H1 (cell line): ENCODE data around the gene FAM171A1. TPM values are rescaled to one million over a fixed set of nuclear protein-coding genes. Genes with fewer than 3 reads are reported as not detected.

Source experiments
- CTCF ChIA-PET: fragments of 300-600 bp; sonication (Branson Sonifier 250); formaldehyde crosslinking; loops from one replicate; lab custom pipeline; 2021; ENCODE audit not compliant: partially characterized antibody; lab: Charles Lee
- POLR2A ChIA-PET: fragments of 300-600 bp; sonication (Branson Sonifier 250); formaldehyde crosslinking; loops from one replicate; lab custom pipeline; 2021; ENCODE audit warnings: inconsistent platforms; ENCODE audit not compliant: partially characterized antibody; lab: Charles Lee
- DNase-seq, 2 experiments: peaks; one replicate each; pipeline versions ENCODE4 v3.0.0 to v3.0.0-alpha.2; 2010 to 2022; ENCODE audit warnings: low spot score in 2 of 2, low read depth in 1 of 2, mixed read lengths in 1 of 2
- FAIRE-seq: peaks from 2 replicates; lab custom pipeline; 2011; peaks lifted over from hg19 to GRCh38; lab: Jason Lieb, UNC
- H2AFZ ChIP-seq: 2 replicates; pipeline ENCODE4 v1.8.1; 2012; ENCODE audit warnings: low read length, inconsistent platforms
- H2AK5ac ChIP-seq: 2 replicates; pipeline ENCODE4 v1.6.1; 2013; ENCODE audit warnings: low read depth, low read length
- H2BK120ac ChIP-seq: replicated peaks from 2 replicates; pipeline ENCODE3; 2013; ENCODE audit warnings: low read depth, low read length, inconsistent platforms
- H2BK12ac ChIP-seq: 2 replicates; pipeline ENCODE4 v1.6.1; 2013; ENCODE audit warnings: low read depth, low read length
- H2BK15ac ChIP-seq: 2 replicates; pipeline ENCODE4 v1.6.1; 2013; ENCODE audit warnings: low read length
- H2BK20ac ChIP-seq: 2 replicates; pipeline ENCODE4 v1.6.1; 2013; ENCODE audit warnings: low read length
- H2BK5ac ChIP-seq: 2 replicates; pipeline ENCODE4 v1.6.1; 2013; ENCODE audit warnings: low read depth, low read length
- H3K14ac ChIP-seq: 2 replicates; pipeline ENCODE4 v1.6.1; 2013; ENCODE audit warnings: inconsistent platforms; ENCODE audit not compliant: insufficient read length
- H3K18ac ChIP-seq: 2 replicates; pipeline ENCODE4 v1.6.1; 2013; ENCODE audit warnings: low read length; ENCODE audit errors: extremely low read depth
- H3K23ac ChIP-seq: 2 replicates; pipeline ENCODE4 v1.6.1; 2013; ENCODE audit warnings: inconsistent platforms; ENCODE audit not compliant: insufficient read length
- H3K23me2 ChIP-seq: 2 replicates; pipeline ENCODE4 v1.6.1; 2013; ENCODE audit warnings: low read depth, low read length
- H3K27ac ChIP-seq: 2 replicates; pipeline ENCODE4 v1.6.1; 2011; ENCODE audit warnings: low read depth, low read length, inconsistent platforms
- H3K27me3 ChIP-seq, 4 experiments: replicated peaks in 1 of 4; 1 replicate in 1 of 4; 2 replicates in 3 of 4; pipeline versions ENCODE4 v1.6.1 to v1.8.1; 2011 to 2013; ENCODE audit warnings: low read length in 3 of 4, mild to moderate bottlenecking in 3 of 4, inconsistent platforms in 2 of 4, mixed read lengths in 2 of 4, moderate library complexity in 1 of 4; ENCODE audit not compliant: control insufficient read depth in 3 of 4, insufficient read depth in 3 of 4; ENCODE audit errors: extremely low read depth in 1 of 4
- H3K36me3 ChIP-seq, 4 experiments: 2 replicates each; pipeline versions ENCODE4 v1.6.1 to v1.8.1; 2011 to 2013; ENCODE audit warnings: mild to moderate bottlenecking in 4 of 4, low read length in 3 of 4, moderate library complexity in 2 of 4, control low read depth in 1 of 4, inconsistent platforms in 1 of 4; ENCODE audit not compliant: insufficient read depth in 4 of 4, control insufficient read depth in 2 of 4
- H3K4ac ChIP-seq: replicated peaks from 2 replicates; pipeline ENCODE3; 2013; ENCODE audit warnings: low read length, low read depth, mixed read lengths, inconsistent platforms; ENCODE audit not compliant: insufficient read length
- H3K4me1 ChIP-seq, 4 experiments: replicated peaks in 1 of 4; 1 replicate in 1 of 4; 2 replicates in 3 of 4; pipeline versions ENCODE4 v1.6.1 to v1.8.1; 2011 to 2013; ENCODE audit warnings: low read length in 3 of 4, inconsistent platforms in 2 of 4, mixed read lengths in 1 of 4; ENCODE audit not compliant: insufficient read depth in 4 of 4, control insufficient read depth in 3 of 4
- H3K4me2 ChIP-seq, 2 experiments: 2 replicates each; pipeline versions ENCODE4 v1.6.1 to v1.8.1; 2011 to 2013; ENCODE audit warnings: low read depth in 2 of 2, low read length in 2 of 2, control low read depth in 1 of 2, inconsistent platforms in 1 of 2, mild to moderate bottlenecking in 1 of 2; ENCODE audit not compliant: insufficient read depth in 1 of 2
- H3K4me3 ChIP-seq, 4 experiments: fragments of 200-600, 300-600 bp in 1 of 4; sonication (generic), shearing (Covaris generic), sonication (Bioruptor Twin) in 1 of 4; 2 replicates each; pipeline versions ENCODE4 v1.5.1 to v1.8.1; 2011 to 2016; ENCODE audit warnings: low read length in 4 of 4, low read depth in 3 of 4, control low read depth in 2 of 4, inconsistent platforms in 2 of 4, mild to moderate bottlenecking in 2 of 4, mixed read lengths in 1 of 4, moderate library complexity in 1 of 4; ENCODE audit not compliant: insufficient read depth in 2 of 4; ENCODE audit errors: extremely low read depth in 1 of 4
- H3K56ac ChIP-seq: replicated peaks from 2 replicates; pipeline ENCODE3; 2013; ENCODE audit warnings: low read depth, mild to moderate bottlenecking, mixed read lengths, low read length, inconsistent platforms; ENCODE audit not compliant: insufficient read length
- H3K79me1 ChIP-seq: 2 replicates; pipeline ENCODE4 v1.6.1; 2013; ENCODE audit warnings: low read depth, low read length, control low read depth
- H3K79me2 ChIP-seq, 2 experiments: 2 replicates each; pipeline versions ENCODE4 v1.6.1 to v1.8.1; 2012 to 2013; ENCODE audit warnings: low read length in 2 of 2, mild to moderate bottlenecking in 2 of 2, inconsistent platforms in 1 of 2; ENCODE audit not compliant: insufficient read depth in 2 of 2, control insufficient read depth in 1 of 2
- H3K9ac ChIP-seq, 4 experiments: replicated peaks in 1 of 4; 1 replicate in 1 of 4; 2 replicates in 3 of 4; pipeline versions ENCODE4 v1.6.1 to v1.8.1; 2011 to 2013; ENCODE audit warnings: low read depth in 3 of 4, low read length in 3 of 4, control low read depth in 2 of 4, mild to moderate bottlenecking in 2 of 4, moderate library complexity in 2 of 4, inconsistent platforms in 1 of 4; ENCODE audit errors: extremely low read depth in 1 of 4
- H3K9me3 ChIP-seq, 2 experiments: 2 replicates each; pipeline versions ENCODE4 v1.6.1 to v1.8.1; 2012 to 2013; ENCODE audit warnings: mild to moderate bottlenecking in 2 of 2, moderate library complexity in 2 of 2, control low read depth in 1 of 2, inconsistent platforms in 1 of 2, low read depth in 1 of 2, low read length in 1 of 2, mixed read lengths in 1 of 2; ENCODE audit not compliant: insufficient read depth in 2 of 2
- H4K20me1 ChIP-seq, 2 experiments: replicated peaks in 1 of 2; 2 replicates each; pipeline versions ENCODE3 to v1.8.1; 2011 to 2013; ENCODE audit warnings: inconsistent platforms in 2 of 2, low read length in 2 of 2, mild to moderate bottlenecking in 1 of 2; ENCODE audit not compliant: insufficient read depth in 2 of 2, control insufficient read depth in 1 of 2
- H4K5ac ChIP-seq: 2 replicates; pipeline ENCODE4 v1.6.1; 2013; ENCODE audit warnings: low read length, low read depth, mixed read lengths, inconsistent platforms; ENCODE audit not compliant: insufficient read length
- H4K8ac ChIP-seq: 2 replicates; pipeline ENCODE4 v1.8.0; 2013; ENCODE audit warnings: mild to moderate bottlenecking, moderate library complexity, low read length, inconsistent platforms; ENCODE audit not compliant: insufficient read depth; ENCODE audit errors: extremely low read depth
- H4K91ac ChIP-seq: replicated peaks from 2 replicates; pipeline ENCODE3; 2013; ENCODE audit warnings: low read length, mixed read lengths, inconsistent platforms; ENCODE audit not compliant: insufficient read length
- CTCF ChIP-seq, 3 experiments: IDR thresholded peaks; 1 replicate in 2 of 3; 2 replicates in 1 of 3; pipeline versions ENCODE4 v1.5.1 to v1.6.1; 2011; ENCODE audit warnings: low read length in 3 of 3, mild to moderate bottlenecking in 3 of 3, inconsistent platforms in 2 of 3, low read depth in 1 of 3, moderate library complexity in 1 of 3; ENCODE audit not compliant: insufficient read depth in 1 of 3; ENCODE audit errors: control extremely low read depth in 1 of 3
- MAFK ChIP-seq: IDR thresholded peaks from 2 replicates; pipeline ENCODE4 v1.6.1; 2012; ENCODE audit warnings: low read depth, mild to moderate bottlenecking, improper control_type of control experiment, low read length
- RAD21 ChIP-seq, 2 experiments: IDR thresholded peaks in 1 of 2; conservative IDR thresholded peaks in 1 of 2; 2 replicates each; pipeline ENCODE4 v1.6.1; 2011; ENCODE audit warnings: low read depth in 2 of 2, low read length in 2 of 2, improper control_type of control experiment in 1 of 2, inconsistent platforms in 1 of 2, mild to moderate bottlenecking in 1 of 2, moderate library complexity in 1 of 2
- WGBS, 2 experiments: shearing (Covaris generic) in 1 of 2; methylation state at CpG; one replicate each; pipeline versions ENCODE4 v1.1.6 to v1.1.7; 2013 to 2015; ENCODE audit warnings: low lambda C conversion rate in 2 of 2, mixed read lengths in 2 of 2, inconsistent platforms in 1 of 2, low coverage in 1 of 2, missing lambda C conversion rate in 1 of 2; ENCODE audit not compliant: insufficient replicate concordance in 2 of 2, insufficient coverage in 1 of 2, insufficient read length in 1 of 2; ENCODE audit errors: extremely low coverage in 1 of 2, missing lambda C conversion rate in 1 of 2; 5-methylcytosine and 5-hydroxymethylcytosine counted together
- polyA plus RNA-seq, 7 experiments: library from polyadenylated mRNA; depleted of rRNA in 3 of 7; stranded (reverse) in 5 of 7; unstranded in 2 of 7; fragments of >200 nt in 5 of 7; fragments of 200-250 nt in 2 of 7; gene quantifications; 1 replicate in 5 of 7; 2 replicates in 1 of 7; 4 replicates in 1 of 7; pipeline versions ENCODE4 v1.2.1 to v1.2.3, GENCODE V29; 2011 to 2013; ENCODE audit warnings: missing spikeins in 2 of 7, mixed read lengths in 2 of 7
- total RNA-seq: library from RNA; stranded (reverse); fragmentation: NEBNext Ultra II Directional; extraction: Animal tissue kit (Norgen Biotek cat#: 25700); gene quantifications from 2 replicates; pipeline ENCODE4 v1.2.1, GENCODE V29; 2021

The FAM171A1 gene
- total and polyA plus RNA-seq, 2 of the 8 experiments (the other 6 are each of a cell fraction or from before 2014, with no cell fraction given) = 26.6 to 42.1 TPM

GRCh38 chr10:15419279-15419874, 48.3 kb upstream of the FAM171A1 start:
- TF ChIP-seq RAD21 (IDR thresholded peaks at IDR 0.05 in 1 of 2, conservative IDR thresholded peaks at IDR 0.05 in 1 of 2; ENCODE audit: low read depth in 2 of 2, low read length in 2 of 2) (peak; percentile 13 to 44; a peak in 3 of 4 replicates), CTCF (IDR thresholded peaks at IDR 0.05; ENCODE audit: control extremely low read depth in 1 of 3, insufficient read depth in 1 of 3, low read depth in 1 of 3, low read length in 3 of 3) (peak in 2 of 3 experiments; percentile 48 to 71; a peak in 2 of 4 replicates), MAFK (no peak)
- no peak overlapping the region for H2BK15ac ChIP-seq
- H3K27ac ChIP-seq = no peak overlapping the region
- no peak overlapping the region for H2AFZ ChIP-seq
- FAIRE-seq (no peak), DNase-seq (no peak)
- H3K23me2 ChIP-seq = no peaks in the 10 kb centered on the region
- H2BK12ac ChIP-seq = no peak overlapping the region
- CTCF ChIA-PET = interaction anchor here (0.6 to 2.2 kb wide), 22 partner anchors 9 to 471 kb away, joined by 3 to 8 read pairs (median 4); partner anchors contain the start of gene ITGA8
- no peaks in the 10 kb centered on the region for H4K20me1 ChIP-seq
- no peak overlapping the region for H4K91ac ChIP-seq
- no peak overlapping the region for H3K9ac ChIP-seq
- no peak overlapping the region for H2BK5ac ChIP-seq
- H3K56ac ChIP-seq = no peak overlapping the region
- POLR2A ChIA-PET = no interaction called here
- H3K79me1 ChIP-seq = no peaks in the 10 kb centered on the region
- no peak overlapping the region for H4K5ac ChIP-seq
- no peaks in the 10 kb centered on the region for H3K27me3 ChIP-seq
- H3K23ac ChIP-seq = no peak overlapping the region
- no peaks in the 10 kb centered on the region for H3K4me1 ChIP-seq
- no peaks in the 10 kb centered on the region for H3K36me3 ChIP-seq
- no peak overlapping the region for H4K8ac ChIP-seq
- 36% methylated on average over 3 of the region's 3 CpGs; no CpG with 5 or more reads in 1 of the 2 experiments for WGBS, 2 experiments
- H3K9me3 ChIP-seq = no peaks in the 10 kb centered on the region; a peak in 1 of 4 replicates
- no peak overlapping the region for H3K4me2 ChIP-seq
- H3K79me2 ChIP-seq = no peaks in the 10 kb centered on the region
- no peak overlapping the region for H2AK5ac ChIP-seq
- H2BK20ac ChIP-seq = no peak overlapping the region
- H3K14ac ChIP-seq = no peak overlapping the region
- H3K4me3 ChIP-seq = no peak overlapping the region
- no peak overlapping the region for H3K18ac ChIP-seq
- no peak overlapping the region for H3K4ac ChIP-seq
- H2BK120ac ChIP-seq = no peak overlapping the region
